Measurements from ENCODE around the gene IRS2. TPM values are rescaled to one million over a fixed set of nuclear protein-coding genes. Genes with fewer than 3 reads are reported as not detected.

The IRS2 gene
- total RNA-seq: 16.2 and 20.9 TPM in 2 replicates

GRCh38 chr13:109786457-109787134, at the start of gene IRS2:
Gene IRS2, minus strand, starts transcription at chr13:109786583. Its CDS starts 530 bp downstream, at chr13:109786053.

